Astrocyte of the spinal cord (primary cell): ENCODE results near the gene PERCC1.

Source experiments
- DNase-seq: peaks from one replicate; pipeline ENCODE4 v3.0.0; 2011; ENCODE audit warnings: low read depth, low spot score
- H3K4me3 ChIP-seq: 2 replicates; pipeline ENCODE4 v1.5.1; 2011; ENCODE audit warnings: low read depth, mild to moderate bottlenecking, low read length, moderate library complexity
- CTCF ChIP-seq: IDR thresholded peaks from 2 replicates; pipeline ENCODE4 v1.5.1; 2012; ENCODE audit warnings: low read depth, mild to moderate bottlenecking, low read length, inconsistent platforms
- in situ Hi-C: cut with HindIII; loops from 2 replicates; pipeline ENCODE4 v1.10.0; 2017; ENCODE audit warnings: low sequenced_read_pairs

The PERCC1 gene

DNA sequence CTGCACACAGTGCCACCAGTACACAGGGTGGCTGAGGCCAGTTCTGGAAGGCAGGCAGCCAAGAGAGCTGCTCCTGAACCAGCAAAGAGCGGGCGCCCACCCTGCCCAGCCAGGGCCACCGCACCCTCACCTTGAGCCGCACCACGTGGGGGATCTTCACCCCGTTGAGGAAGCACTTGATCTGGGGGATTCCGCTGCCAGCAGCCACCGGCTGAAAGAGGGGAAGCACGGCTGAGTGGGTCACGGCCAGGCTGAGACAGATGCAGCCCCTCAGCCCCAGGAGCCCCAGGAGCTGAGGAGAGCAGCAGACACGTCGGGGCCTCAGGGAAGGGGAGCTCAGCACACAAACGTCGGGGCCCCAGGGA is 28.1 kb downstream of the PERCC1 start:
- in situ Hi-C loops, result no loop called here
- DNase-seq, result no peak
- TF ChIP-seq CTCF, result no peak
- no peak overlapping the region for H3K4me3 ChIP-seq

- no peak for DNase-seq
- TF ChIP-seq CTCF, result no peak
- no peak overlapping the region for H3K4me3 ChIP-seq
- in situ Hi-C loops, result no loop called here
These were observed 29.1 kb downstream of the PERCC1 start for GRCh38 chr16:1459967-1460366.

DNA sequence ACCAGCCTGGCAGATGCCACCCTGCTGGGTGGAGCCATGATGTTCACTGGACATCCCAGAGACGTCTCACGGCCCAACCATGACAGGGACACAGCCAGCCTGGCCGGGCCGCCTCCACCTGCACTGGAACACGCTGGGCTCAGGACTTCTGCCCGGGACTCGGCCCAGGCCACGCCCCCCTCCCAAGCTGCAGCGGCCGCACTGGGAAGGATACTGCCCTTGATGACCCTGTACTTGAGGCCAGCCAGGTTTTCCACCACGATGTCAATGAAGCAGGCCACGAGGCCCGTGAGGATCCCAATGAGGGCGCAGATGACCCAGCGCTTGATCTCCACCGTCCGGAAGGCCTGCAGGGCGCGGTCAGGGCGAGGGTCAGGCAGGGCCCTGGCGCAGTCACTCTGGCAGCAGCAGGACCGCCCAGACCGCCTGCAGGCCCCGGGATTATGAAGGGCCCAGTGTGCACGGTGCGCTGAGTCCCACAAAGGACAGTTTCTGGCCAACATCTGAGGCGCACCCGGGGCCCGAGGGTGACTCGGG is 29.8 kb downstream of the PERCC1 start:
- no peak overlapping the region for H3K4me3 ChIP-seq
- DNase-seq, result no peak
- in situ Hi-C loops, result no loop called here
- no peak for TF ChIP-seq CTCF

DNA sequence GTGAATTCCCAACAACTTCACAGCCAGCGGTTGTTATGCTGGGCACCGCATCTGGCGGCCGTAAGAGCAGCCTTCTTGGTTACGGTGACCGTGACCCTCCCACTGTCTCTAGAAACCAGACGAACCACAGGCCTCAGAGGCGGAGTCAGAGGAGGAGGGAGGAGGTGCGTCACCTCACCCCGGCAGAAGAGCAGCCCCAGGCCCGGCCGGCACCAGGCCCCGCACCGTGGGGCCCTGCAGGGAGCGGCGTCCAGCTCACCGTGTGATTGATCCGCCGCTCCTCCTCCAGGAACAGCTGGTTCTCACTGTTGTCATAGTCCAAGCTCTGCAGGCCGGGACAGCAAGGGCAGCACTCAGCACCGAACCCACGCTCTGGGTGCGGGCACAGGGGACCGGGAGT is 30.3 kb downstream of the PERCC1 start:
- no peak for TF ChIP-seq CTCF
- in situ Hi-C loops, result no loop called here
- no peak for DNase-seq
- H3K4me3 ChIP-seq, result no peak overlapping the region

DNA sequence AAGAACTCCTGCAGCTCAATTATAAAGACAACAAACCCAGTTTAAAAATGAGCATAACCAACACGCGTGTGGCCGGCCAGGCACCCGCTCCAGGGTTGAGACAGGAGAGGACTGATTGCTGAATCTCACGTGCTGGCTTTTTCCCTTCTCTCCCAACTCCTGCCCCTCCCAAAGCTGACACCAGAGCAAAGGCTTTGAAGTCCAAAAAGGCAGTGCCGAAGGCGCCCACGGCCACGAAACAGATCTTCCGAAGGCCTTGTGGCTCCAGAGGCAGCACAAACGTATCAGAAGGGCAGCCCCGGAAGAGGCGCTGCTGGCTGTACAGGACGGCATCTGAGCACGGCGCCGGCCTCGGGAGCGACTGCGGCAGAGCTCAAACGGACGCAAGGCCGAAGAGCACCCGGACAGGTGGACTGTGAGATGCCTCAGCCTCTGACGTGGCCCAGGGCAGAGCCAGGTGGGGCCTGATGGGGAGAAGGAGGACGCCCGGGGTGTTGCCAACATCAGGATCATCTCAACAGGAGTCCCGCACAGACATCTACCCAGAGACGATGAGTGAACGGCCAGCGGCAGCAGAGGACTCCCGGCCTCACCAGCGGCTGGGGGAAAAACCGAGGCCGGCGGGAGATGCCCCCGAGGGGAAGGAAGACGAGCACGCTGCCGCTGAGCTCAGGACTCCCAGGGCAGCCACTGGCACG is 33.5 kb downstream of the PERCC1 start:
- no peak for TF ChIP-seq CTCF
- no peak overlapping the region for H3K4me3 ChIP-seq
- in situ Hi-C loops, result no loop called here
- DNase-seq, result no peak

GRCh38 chr16:1464894-1465566 is 34.2 kb downstream of the PERCC1 start:
- no peak overlapping the region for H3K4me3 ChIP-seq
- in situ Hi-C loops, result no loop called here
- no peak for TF ChIP-seq CTCF
- DNase-seq, result no peak
